Adrenal gland (tissue), 5 donors: ENCODE data around the gene RPS6KA1.

Source experiments
- POLR2A ChIP-seq, 2 donors: fragments of 450-650 bp; IDR thresholded peaks; one replicate each; pipeline ENCODE4 v1.6.1; 2017; ENCODE audit warnings: antibody characterized with exemption in 2 of 2, mild to moderate bottlenecking in 2 of 2, moderate library complexity in 1 of 2
- TF ChIP-seq, protein P1 (sequence below), 6 experiments: fragments of 450-650 bp in 4 of 6; fragments of 200-600 bp in 2 of 6; sonication (generic) in 1 of 6; IDR thresholded peaks; 1 replicate in 5 of 6; 2 replicates in 1 of 6; pipeline versions ENCODE4 v1.5.1 to v1.8.0; 2016 to 2021; ENCODE audit warnings: antibody characterized with exemption in 6 of 6, mild to moderate bottlenecking in 2 of 6, moderate library complexity in 1 of 6
- donor health status: DM: no; HTN: no; CAD: no.

DNA sequence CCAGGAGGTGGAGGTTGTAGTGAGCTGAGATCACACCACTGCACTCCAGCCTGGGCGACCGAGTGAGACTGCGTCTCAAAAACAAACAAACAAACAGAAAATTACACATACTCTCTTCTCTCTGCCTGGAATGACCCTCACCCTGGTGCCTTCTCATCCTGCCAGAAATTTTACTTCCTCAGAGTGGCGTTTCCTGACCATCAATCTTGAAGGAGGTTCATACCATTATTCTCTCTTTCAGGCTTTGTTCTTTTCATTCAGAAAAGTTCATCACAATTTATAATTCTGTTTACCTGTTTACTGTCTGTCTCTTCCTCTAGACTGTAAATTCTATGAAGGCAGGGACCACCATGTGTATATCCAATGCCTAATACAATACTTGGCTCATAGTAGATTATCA is 79.3 kb downstream of the RPS6KA1 start:
- no peak for TF ChIP-seq POLR2A (IDR thresholded peaks at IDR 0.05)
- TF ChIP-seq, protein P1, sequence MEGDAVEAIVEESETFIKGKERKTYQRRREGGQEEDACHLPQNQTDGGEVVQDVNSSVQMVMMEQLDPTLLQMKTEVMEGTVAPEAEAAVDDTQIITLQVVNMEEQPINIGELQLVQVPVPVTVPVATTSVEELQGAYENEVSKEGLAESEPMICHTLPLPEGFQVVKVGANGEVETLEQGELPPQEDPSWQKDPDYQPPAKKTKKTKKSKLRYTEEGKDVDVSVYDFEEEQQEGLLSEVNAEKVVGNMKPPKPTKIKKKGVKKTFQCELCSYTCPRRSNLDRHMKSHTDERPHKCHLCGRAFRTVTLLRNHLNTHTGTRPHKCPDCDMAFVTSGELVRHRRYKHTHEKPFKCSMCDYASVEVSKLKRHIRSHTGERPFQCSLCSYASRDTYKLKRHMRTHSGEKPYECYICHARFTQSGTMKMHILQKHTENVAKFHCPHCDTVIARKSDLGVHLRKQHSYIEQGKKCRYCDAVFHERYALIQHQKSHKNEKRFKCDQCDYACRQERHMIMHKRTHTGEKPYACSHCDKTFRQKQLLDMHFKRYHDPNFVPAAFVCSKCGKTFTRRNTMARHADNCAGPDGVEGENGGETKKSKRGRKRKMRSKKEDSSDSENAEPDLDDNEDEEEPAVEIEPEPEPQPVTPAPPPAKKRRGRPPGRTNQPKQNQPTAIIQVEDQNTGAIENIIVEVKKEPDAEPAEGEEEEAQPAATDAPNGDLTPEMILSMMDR (IDR thresholded peaks at IDR 0.05): no peak
